CD4-positive, alpha-beta T cell (primary cell): Measurements from ENCODE around the gene TLR4. TPM values are rescaled to one million over a fixed set of nuclear protein-coding genes. Genes with fewer than 3 reads are reported as not detected.

ENCODE experiments used
- ATAC-seq: fragments of 200-7000 bp; cut with Tn5 transposase; one replicate; pipeline ENCODE4 v1.10.0; 2022; ENCODE audit warnings: mild to moderate bottlenecking; ENCODE audit not compliant: poor library complexity
- CTCF ChIA-PET: fragments of 350-600 bp; sonication (Branson Sonifier 250); formaldehyde crosslinking; loops from one replicate; lab custom pipeline; 2021; ENCODE audit warnings: antibody characterized with exemption, inconsistent platforms; lab: Charles Lee
- POLR2A ChIA-PET: fragments of 350-600 bp; sonication (Branson Sonifier 250); formaldehyde crosslinking; loops from one replicate; lab custom pipeline; 2021; ENCODE audit warnings: antibody characterized with exemption, inconsistent platforms; lab: Charles Lee
- DNase-seq, 14 experiments: peaks; one replicate each; pipeline ENCODE4 v3.0.0-alpha.2; 2013 to 2020; ENCODE audit warnings: mixed read lengths in 2 of 14
- H3K27ac ChIP-seq, 2 donors: one replicate each; pipeline versions ENCODE4 v1.5.1 to v1.7.0; 2013; ENCODE audit warnings: low read length in 2 of 2, low read depth in 1 of 2, mild to moderate bottlenecking in 1 of 2
- H3K27me3 ChIP-seq, 2 experiments: 1 replicate in 1 of 2; 2 replicates in 1 of 2; pipeline versions ENCODE4 v1.6.1 to v1.7.0; 2013; ENCODE audit warnings: low read length in 2 of 2, control low read depth in 1 of 2, mild to moderate bottlenecking in 1 of 2, moderate library complexity in 1 of 2; ENCODE audit not compliant: insufficient read depth in 2 of 2, control insufficient read depth in 1 of 2
- H3K36me3 ChIP-seq: one replicate; pipeline ENCODE4 v1.6.1; 2013; ENCODE audit warnings: low read length, control low read depth; ENCODE audit not compliant: insufficient read depth
- H3K4me1 ChIP-seq: one replicate; pipeline ENCODE4 v1.6.1; 2013; ENCODE audit warnings: low read length, control low read depth; ENCODE audit not compliant: insufficient read depth
- H3K4me3 ChIP-seq: one replicate; pipeline ENCODE4 v1.5.1; 2013; ENCODE audit warnings: mild to moderate bottlenecking, low read length, moderate library complexity
- H3K9me3 ChIP-seq, 2 experiments: 1 replicate in 1 of 2; 2 replicates in 1 of 2; pipeline versions ENCODE4 v1.6.1 to v1.7.0; 2013; ENCODE audit warnings: low read length in 2 of 2, mild to moderate bottlenecking in 2 of 2, control low read depth in 1 of 2, moderate library complexity in 1 of 2; ENCODE audit not compliant: control insufficient read depth in 1 of 2, insufficient read depth in 1 of 2
- H3K27ac Mint-ChIP-seq: one replicate; pipeline ENCODE4 v1.8.0; 2020; ENCODE audit warnings: mixed read lengths
- H3K27me3 Mint-ChIP-seq: one replicate; pipeline ENCODE4 v1.8.0; 2021; ENCODE audit warnings: mixed read lengths
- H3K36me3 Mint-ChIP-seq: one replicate; pipeline ENCODE4 v1.8.0; 2021; ENCODE audit warnings: low read depth, mixed read lengths
- H3K4me1 Mint-ChIP-seq: one replicate; pipeline ENCODE4 v1.8.0; 2021; ENCODE audit warnings: low read depth, mixed read lengths
- H3K4me3 Mint-ChIP-seq: one replicate; pipeline ENCODE4 v1.8.0; 2020; ENCODE audit warnings: mild to moderate bottlenecking, mixed read lengths
- H3K9me3 Mint-ChIP-seq: one replicate; pipeline ENCODE4 v1.8.0; 2020; ENCODE audit warnings: mixed read lengths
- intact Hi-C, 2 experiments: fragments of 100-400 bp; cut with DNase I in 1 of 2; cut with micrococcal nuclease in 1 of 2; formaldehyde crosslinking; loops; one replicate each; pipeline versions ENCODE4 v1.15.1 to v1.9.0; 2023 to 2025; cut with DNase I, micrococcal nuclease
- total RNA-seq, 174 experiments: library from RNA in 2 of 174; stranded (reverse) in 2 of 174; gene quantifications; one replicate each; pipeline ENCODE4 v1.2.3 and lab custom pipeline; 2021 to 2026
- TF ChIP-seq, protein P1 (sequence below): fragments of 200-600 bp; IDR thresholded peaks from one replicate; pipeline ENCODE4 v1.8.0; 2022; ENCODE audit warnings: antibody characterized with exemption, mild to moderate bottlenecking

Gene TLR4
- total RNA-seq, 2 experiments from 2014 or later, result 0.34 to 0.44 TPM

DNA sequence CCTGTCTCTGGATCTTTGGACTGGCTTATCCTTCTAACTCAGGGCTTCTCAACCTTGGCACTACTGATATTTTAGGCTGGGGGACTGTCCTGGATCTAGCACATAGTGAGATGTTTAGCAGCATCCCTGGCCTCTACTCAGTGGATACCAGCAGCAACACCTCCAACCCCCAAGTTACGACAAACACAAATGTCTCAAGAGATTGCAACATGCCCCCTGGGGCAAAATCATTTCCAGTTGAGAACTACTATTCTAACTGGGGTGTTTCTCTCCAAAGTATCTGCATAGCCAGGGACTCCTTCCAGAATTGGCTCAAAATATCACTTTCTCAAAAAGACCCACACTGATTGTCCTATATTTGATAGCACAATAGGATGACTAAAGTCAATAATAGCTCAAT, 7.2 kb upstream of the TLR4 start:
- H3K9me3 ChIP-seq, result no peaks in the 10 kb centered on the region
- H3K4me1 Mint-ChIP-seq, result no peaks in the 10 kb centered on the region
- no peak overlapping the region for H3K4me3 ChIP-seq
- no peak overlapping the region for H3K27ac ChIP-seq
- H3K9me3 Mint-ChIP-seq, result no peaks in the 10 kb centered on the region
- intact Hi-C loops, result loop anchor here in 1 of 2 experiments (2.0 kb wide), 1 partner anchor 44 kb away; no protein-coding TSS in a partner anchor
- H3K4me1 ChIP-seq, result no peaks in the 10 kb centered on the region
- ATAC-seq (no peak), DNase-seq (no peak)
- no peak overlapping the region for H3K27ac Mint-ChIP-seq
- no peaks in the 10 kb centered on the region for H3K27me3 ChIP-seq
- ChIA-PET CTCF (no interaction called here), POLR2A (no interaction called here)
- no peaks in the 10 kb centered on the region for H3K27me3 Mint-ChIP-seq
- no peaks in the 10 kb centered on the region for H3K36me3 Mint-ChIP-seq
- no peak overlapping the region for H3K4me3 Mint-ChIP-seq
- TF ChIP-seq, protein P1, sequence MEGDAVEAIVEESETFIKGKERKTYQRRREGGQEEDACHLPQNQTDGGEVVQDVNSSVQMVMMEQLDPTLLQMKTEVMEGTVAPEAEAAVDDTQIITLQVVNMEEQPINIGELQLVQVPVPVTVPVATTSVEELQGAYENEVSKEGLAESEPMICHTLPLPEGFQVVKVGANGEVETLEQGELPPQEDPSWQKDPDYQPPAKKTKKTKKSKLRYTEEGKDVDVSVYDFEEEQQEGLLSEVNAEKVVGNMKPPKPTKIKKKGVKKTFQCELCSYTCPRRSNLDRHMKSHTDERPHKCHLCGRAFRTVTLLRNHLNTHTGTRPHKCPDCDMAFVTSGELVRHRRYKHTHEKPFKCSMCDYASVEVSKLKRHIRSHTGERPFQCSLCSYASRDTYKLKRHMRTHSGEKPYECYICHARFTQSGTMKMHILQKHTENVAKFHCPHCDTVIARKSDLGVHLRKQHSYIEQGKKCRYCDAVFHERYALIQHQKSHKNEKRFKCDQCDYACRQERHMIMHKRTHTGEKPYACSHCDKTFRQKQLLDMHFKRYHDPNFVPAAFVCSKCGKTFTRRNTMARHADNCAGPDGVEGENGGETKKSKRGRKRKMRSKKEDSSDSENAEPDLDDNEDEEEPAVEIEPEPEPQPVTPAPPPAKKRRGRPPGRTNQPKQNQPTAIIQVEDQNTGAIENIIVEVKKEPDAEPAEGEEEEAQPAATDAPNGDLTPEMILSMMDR, result no peak
- no peaks in the 10 kb centered on the region for H3K36me3 ChIP-seq

GRCh38 chr9:117703537-117703936, 666 bp upstream of the TLR4 start:
- TF ChIP-seq, protein P1, result no peak
- Mint-ChIP-seq H3K27ac (no peak overlapping the region), H3K36me3 (no peaks in the 10 kb centered on the region), H3K4me3 (no peak overlapping the region), H3K4me1 (no peaks in the 10 kb centered on the region), H3K9me3 (no peaks in the 10 kb centered on the region), H3K27me3 (no peaks in the 10 kb centered on the region)
- no peak overlapping the region for H3K4me3 ChIP-seq
- ChIA-PET CTCF (no interaction called here), POLR2A (no interaction called here)
- H3K4me1 ChIP-seq, result no peaks in the 10 kb centered on the region
- H3K27ac ChIP-seq, result no peak overlapping the region
- no peaks in the 10 kb centered on the region for H3K27me3 ChIP-seq
- H3K36me3 ChIP-seq, result no peaks in the 10 kb centered on the region
- intact Hi-C loops, result no loop called here
- DNase-seq (no peak), ATAC-seq (no peak)
- H3K9me3 ChIP-seq, result no peaks in the 10 kb centered on the region

- intact Hi-C loops, result no loop called here
- H3K4me3 Mint-ChIP-seq, result no peak overlapping the region
- Histone ChIP-seq H3K27ac (no peak overlapping the region), H3K9me3 (no peaks in the 10 kb centered on the region), H3K27me3 (no peaks in the 10 kb centered on the region), H3K36me3 (no peaks in the 10 kb centered on the region), H3K4me1 (no peaks in the 10 kb centered on the region), H3K4me3 (peak overlapping the region; percentile 17)
- POLR2A ChIA-PET, result no interaction called here
- H3K27me3 Mint-ChIP-seq, result no peaks in the 10 kb centered on the region
- no peaks in the 10 kb centered on the region for H3K9me3 Mint-ChIP-seq
- TF ChIP-seq, protein P1, result no peak
- CTCF ChIA-PET, result no interaction called here
- no peak overlapping the region for H3K27ac Mint-ChIP-seq
- no peak for DNase-seq
- H3K4me1 Mint-ChIP-seq, result no peaks in the 10 kb centered on the region
- H3K36me3 Mint-ChIP-seq, result no peaks in the 10 kb centered on the region
- ATAC-seq, result no peak
Observed at GRCh38 chr9:117704597-117704996, 394 bp downstream of the TLR4 start.
